ENCODE measurements around the gene GLO1.
"Not testable (repeated sequence)": the region's sequence is repeated elsewhere in the genome, so short reads cannot be mapped to it uniquely, and the experiment has no call there.

Gene GLO1

DNA sequence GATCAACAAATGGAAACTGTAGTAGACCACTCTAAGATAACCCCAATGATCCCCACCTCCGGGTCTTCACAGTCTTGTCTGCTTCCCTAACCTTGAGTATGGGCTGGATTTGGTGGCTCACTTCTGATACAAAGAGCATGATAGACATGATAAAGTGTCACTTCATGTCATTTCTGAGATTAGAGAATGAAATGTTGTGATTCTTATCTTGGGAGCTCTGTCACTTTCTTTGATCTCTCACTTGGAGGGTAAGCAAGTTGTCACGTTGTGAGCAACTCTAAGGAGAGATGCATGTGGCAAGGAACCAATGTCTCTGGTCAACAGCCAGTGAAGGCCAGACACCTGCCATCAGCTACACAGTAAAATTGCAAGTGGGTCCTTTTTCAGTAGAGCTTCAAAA lies 3.0 kb upstream of the GLO1 start:
- no peak for DNase-seq (ENCODE audit: low read depth)

DNA sequence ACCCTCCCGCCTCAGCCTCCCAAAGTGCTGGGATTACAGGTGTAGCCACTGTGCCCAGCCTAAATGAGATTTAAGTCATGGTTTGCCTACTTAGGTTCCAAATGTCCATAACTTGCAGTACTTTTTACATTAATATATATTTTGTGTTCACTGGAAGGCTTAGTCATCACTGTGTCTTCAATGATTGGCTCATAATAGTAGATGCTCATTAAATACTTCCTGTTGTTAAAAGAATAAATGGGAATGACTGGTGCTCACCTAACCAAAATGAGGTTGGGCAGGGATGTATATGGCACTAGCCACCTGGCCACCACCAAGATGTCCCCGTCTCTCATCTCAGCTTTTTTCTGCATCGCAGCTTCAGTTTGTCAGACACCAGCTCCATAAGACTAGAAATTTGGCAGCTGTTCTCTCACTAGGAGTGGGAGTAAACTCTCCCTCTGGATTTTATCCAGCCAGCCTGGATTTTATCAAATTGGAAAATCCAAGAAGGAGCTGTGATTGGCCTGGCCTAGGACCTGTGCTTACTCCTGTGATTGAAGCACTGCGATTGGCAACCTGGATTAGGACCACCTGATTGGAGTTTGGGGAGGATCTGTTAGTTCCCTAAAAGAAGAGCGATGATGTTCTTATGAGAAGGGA lies 1.1 kb upstream of the GLO1 start:
- no peak for DNase-seq (ENCODE audit: low read depth)

DNA sequence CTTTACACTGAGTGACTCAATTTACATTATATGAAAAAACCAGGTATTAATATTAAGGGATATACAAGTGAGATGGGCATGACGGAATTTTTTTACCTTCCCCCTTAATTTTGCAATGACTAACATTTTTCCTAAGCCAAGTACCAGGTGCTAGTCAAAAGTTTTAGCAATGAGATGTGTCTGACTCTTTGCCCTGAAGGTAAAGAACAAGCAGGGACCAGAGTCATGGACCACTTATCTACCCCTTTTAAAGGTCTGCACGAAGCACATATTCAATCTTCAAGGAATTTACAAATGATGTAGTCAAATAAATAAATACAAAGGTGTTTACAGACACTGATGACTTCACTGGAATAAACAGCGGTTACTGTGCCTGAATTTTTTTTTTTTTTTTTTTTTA lies 1.4 kb downstream of the GLO1 start:
- DNase-seq (ENCODE audit: low read depth), result no peak

DNA sequence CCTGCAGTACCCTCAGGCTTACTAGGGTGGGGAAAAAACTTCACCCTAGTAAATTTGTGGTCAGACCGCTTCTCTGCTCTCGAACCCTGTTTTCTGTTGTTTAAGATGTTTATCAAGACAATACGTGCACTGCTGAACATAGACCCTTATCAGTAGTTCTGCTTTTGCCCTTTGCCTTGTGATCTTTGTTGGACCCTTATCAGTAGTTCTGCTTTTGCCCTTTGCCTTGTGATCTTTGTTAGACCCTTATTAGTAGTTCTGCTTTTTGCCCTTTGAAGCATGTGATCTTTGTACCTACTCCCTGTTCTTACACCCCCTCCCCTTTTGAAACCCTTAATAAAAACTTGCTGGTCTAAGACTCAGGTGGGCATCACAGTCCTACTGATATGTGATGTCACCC lies 3.2 kb downstream of the GLO1 start:
- not testable (repeated sequence) for DNase-seq (ENCODE audit: low read depth)

- no peak for DNase-seq (ENCODE audit: low read depth)
Measured at GRCh38 chr6:38697846-38698245, 5.1 kb downstream of the GLO1 start.

DNA sequence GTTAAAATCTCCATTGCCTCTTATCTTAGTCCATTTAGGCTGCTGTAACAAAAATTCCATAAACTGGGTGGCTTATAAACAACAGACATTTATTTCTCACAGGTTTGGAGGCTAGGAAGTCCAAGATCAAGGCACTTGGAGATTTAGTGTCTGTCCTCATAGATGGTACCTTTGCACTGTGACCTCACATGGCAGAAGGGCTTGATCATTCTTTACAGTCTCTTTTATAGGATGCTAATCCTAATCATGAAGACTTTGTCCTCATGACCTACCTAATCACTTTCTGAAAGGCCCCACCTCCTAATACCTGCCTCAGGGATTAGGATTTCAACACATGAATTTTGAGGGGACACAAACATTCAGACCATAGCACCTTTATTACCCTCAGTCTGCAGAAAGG lies 6.6 kb downstream of the GLO1 start:
- DNase-seq (ENCODE audit: low read depth), result no peak

DNA sequence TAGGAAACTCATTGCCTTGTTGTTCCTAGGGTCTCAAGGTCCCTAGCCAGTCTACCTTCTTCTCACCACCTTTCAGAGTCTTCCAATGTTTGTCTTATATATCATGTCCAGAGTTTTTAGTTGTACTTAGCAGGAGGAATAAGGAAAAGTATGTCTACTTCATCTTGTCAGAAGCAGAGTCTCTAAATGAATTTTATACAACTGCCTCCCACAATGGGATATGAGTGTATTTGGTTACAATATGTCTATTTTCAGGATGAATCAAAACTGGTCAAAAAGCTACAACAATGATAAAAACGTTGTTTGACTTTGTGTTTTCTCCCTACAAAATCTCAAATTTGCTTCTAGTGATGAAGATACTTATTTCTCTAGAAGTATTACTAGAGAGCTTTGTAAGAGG lies 7.0 kb downstream of the GLO1 start:
- DNase-seq (ENCODE audit: low read depth), result no peak

DNA sequence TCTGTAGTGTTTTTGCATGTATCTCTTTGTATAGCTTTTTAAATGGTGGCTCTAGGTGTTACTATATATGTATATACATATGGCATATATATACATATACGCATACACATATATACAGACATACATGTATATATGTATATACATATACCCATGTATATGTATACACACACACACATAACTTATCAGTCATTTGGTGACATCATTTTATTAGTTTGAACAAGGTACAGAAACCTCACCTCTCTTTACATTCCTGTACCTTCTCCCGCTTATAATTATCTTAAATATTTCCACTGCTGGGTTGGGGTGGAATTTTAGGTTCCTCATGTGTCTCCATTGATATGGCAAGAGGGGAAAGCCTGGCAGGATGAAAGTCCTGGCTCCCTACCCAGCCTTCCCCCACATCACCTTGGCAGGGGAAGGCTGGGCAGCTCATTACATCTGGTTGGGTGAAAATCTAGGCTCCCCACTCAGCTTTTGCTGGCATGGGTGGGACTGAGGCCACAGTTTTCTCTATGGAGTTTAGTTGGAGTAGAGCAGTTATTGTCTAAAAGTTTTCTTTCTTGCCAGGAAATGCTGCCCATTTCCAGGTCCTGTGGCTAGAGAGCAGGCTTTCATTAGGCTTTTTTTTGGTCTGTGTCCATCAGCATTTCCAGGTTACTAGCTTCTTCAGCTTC lies 7.6 kb downstream of the GLO1 start:
- no peak for DNase-seq (ENCODE audit: low read depth)

DNA sequence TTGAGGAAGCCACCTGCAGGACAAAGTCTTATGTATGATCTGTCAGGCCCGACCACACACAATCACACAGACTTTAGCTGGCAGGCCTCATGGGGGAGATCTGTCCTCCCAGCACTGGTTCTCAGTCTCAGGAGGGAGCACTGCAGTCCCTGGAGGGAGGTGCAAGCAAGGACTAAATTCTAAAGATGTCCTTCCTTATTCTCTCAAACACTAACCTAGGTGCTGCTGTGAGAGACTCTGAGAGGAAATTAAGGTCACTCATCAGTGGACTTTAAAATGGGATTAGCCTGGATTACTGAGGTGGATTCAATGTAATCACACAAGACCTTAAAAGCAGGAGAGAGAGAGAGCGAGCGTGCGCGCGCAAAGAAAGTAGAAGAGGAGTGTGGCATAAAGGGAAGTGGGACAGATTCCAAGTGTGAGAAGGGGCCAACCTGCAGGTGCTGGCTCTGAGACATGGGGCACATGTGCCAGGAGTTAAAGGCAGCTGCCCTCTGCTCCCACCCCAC lies 14.3 kb downstream of the GLO1 start:
- DNase-seq (ENCODE audit: low read depth), result no peak

DNA sequence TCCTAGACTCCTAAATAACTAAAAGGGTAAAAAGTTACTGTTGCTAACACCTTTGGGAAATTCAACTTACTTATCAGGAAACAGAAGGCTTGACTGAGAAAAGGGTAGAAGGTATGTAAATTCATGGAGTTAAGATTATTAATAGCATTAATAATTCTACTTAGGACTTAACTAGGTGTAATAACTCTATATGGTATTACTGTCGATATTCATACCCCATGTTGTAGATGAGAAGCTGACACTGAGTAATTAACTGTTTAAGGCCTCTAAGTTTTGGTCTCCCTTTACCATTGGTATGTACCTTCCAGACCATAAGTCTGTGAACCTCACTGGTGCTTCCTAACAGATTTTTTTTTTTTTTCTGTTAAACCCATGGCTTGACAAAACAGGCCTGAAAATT lies 15.4 kb downstream of the GLO1 start:
- DNase-seq (ENCODE audit: low read depth), result no peak

GRCh38 chr6:38687043-38687353 lies 15.9 kb downstream of the GLO1 start:
- DNase-seq (ENCODE audit: low read depth), result no peak

DNA sequence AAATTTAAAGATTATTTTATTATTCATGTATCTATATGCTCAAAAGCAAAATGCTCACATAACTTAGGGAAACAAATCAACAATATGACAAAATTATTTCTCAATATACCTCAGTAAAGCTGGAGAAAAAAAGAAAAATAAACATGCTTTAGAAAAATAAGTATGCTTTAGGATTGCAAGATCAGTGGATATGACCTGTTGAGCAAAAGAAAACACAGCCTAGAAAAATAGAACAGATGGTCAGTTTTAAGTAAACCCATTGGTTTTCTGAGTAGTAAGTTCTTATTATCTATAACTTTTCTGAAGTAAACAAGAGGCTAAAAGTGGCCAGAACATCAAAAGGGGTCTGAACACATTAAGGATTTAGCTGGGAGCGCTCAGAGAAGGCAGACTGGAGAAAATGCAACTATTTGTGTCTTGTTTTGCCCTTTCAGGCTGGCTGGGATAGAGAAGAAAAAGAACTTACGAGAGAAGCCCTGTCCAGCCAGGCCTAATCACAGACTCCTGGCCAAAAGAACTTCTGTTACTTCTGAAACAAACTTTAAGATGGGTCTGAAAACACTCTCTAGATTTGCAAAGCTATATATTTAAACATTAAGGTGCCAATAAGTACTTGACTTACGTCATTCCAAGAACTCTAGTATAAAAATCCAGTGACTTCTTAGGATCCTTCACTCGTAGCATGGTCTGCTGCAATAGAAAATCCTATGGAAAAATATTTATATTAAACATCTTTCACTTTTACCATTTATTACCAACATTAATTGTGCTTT lies 16.5 kb downstream of the GLO1 start:
- DNase-seq (ENCODE audit: low read depth), result peak; percentile 35

DNA sequence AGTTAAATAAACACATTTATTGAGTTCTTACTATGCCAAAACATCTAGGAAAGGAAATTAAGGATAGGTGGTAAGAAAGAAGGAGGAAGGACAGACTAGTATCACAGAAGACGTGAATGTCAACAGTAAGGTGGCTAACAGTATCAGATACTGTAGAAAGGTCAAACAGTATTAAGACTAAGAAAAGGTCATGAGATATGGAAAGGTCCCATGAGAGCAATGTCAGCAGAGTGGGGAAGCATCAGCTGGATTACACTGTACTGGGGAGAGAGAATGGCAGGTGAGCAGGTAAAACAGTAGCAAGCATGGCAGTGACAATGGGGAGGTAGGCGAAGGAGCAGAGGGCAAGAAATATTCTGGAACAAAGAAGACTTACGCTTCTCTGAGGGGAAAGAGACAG lies 18.0 kb downstream of the GLO1 start:
- DNase-seq (ENCODE audit: low read depth), result no peak

GRCh38 chr6:38684237-38684636 lies 18.7 kb downstream of the GLO1 start:
- no peak for DNase-seq (ENCODE audit: low read depth)

GRCh38 chr6:38681850-38682249 lies 21.1 kb downstream of the GLO1 start:
- no peak for DNase-seq (ENCODE audit: low read depth)

- DNase-seq (ENCODE audit: low read depth), result no peak
Measured at GRCh38 chr6:38679668-38680067, 23.3 kb downstream of the GLO1 start.

DNA sequence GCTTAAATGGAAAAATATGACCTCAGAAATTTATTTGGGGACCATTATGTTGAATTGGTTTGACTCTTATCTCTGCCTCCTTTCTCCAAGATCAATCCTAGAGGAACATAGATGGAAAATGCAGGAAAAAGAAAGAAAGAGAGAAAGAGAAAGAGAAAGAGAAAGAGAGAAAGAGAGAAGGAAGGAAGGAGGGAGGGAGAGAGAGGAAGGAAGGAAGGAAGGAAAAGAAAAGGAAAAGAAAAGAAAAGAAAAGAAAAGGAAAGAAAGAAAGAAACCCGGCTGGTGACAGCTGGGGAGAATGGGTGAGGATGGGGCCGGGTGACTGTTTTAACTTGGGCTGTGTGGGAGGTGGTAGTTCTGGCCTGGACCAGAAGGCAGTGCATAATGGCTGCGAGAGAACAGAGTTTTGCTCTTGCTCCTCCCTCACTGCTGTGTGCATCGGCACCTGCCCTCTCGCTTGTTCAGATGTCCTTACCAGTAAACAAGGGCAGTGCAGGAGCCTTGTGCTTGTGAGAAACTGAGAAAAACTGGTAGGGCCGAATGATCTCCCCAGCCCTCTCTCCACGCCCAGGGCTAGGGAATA lies 24.7 kb downstream of the GLO1 start:
- no peak for DNase-seq (ENCODE audit: low read depth)

- DNase-seq (ENCODE audit: low read depth), result no peak
Measured at GRCh38 chr6:38676974-38677544, 25.9 kb downstream of the GLO1 start.

DNA sequence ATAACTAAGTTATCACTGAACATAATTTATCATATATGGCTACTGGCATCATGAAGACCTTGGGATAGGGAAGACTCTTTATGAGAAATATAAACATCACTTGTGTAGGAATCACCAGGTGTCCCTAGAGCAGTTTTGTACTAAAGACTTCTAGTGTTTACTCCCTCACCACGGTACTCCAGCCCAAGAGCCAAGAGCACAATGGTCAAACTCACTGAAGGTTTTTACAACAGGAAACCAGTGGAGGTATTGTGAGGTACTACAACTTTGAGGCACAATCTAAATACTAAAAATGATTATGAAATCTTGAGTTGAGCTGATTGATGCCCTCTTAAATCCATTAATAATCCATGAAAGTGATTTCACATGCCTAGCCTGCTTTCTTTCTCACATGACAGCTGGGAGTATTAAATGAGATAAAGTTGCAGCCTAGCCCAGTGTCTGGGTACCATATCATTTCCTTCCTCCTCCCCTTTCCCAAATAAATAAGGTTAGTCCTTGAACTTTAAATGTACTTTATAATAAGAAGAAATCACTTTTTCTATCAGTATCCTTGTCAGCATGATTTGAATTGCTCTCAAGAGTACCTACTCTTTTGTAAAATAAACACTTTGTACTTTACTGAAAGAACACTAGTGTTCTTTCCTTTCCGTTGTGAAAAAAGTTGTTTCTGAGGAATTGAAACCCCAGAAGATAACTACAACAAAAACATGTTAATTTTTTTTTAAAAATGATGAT lies 26.5 kb downstream of the GLO1 start:
- DNase-seq (ENCODE audit: low read depth), result no peak

GRCh38 chr6:38673397-38674165 lies 29.4 kb downstream of the GLO1 start:
- no peak for DNase-seq (ENCODE audit: low read depth)

DNA sequence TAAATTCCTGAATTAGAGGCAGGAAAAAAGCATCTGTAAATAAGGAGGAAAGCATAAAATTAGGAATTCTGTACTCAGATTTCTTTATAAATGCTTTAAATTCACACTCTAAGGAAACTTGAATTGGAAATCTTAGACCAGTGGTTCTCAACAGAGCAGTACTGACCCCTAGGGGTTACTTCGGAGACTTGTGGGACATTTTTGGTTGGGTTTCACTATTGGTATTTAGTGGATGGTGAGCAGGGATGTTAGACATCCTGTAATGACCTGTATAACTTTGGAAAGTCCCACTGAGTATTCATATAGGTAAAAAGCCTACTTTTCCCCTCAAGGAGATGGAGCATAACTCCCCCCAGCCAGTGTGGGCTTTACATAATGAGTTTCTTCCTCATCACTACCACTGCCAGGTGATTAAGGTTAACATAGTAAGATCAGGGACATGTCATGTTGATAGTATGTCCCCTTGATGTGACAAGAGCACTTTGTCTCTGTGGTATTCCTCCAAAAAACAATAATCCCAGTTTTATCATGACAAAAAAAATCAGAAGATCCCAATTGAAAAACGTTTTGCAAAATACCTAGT lies 31.0 kb downstream of the GLO1 start:
- DNase-seq (ENCODE audit: low read depth), result peak; percentile 70

Measured in iris pigment epithelial cell (primary cell).